Measurements from ENCODE around the gene ABTB1. TPM values are rescaled to one million over a fixed set of nuclear protein-coding genes. Genes with fewer than 3 reads are reported as not detected.

The ABTB1 gene
- total RNA-seq, 1 donor from 2014 or later: 5.8 TPM

DNA sequence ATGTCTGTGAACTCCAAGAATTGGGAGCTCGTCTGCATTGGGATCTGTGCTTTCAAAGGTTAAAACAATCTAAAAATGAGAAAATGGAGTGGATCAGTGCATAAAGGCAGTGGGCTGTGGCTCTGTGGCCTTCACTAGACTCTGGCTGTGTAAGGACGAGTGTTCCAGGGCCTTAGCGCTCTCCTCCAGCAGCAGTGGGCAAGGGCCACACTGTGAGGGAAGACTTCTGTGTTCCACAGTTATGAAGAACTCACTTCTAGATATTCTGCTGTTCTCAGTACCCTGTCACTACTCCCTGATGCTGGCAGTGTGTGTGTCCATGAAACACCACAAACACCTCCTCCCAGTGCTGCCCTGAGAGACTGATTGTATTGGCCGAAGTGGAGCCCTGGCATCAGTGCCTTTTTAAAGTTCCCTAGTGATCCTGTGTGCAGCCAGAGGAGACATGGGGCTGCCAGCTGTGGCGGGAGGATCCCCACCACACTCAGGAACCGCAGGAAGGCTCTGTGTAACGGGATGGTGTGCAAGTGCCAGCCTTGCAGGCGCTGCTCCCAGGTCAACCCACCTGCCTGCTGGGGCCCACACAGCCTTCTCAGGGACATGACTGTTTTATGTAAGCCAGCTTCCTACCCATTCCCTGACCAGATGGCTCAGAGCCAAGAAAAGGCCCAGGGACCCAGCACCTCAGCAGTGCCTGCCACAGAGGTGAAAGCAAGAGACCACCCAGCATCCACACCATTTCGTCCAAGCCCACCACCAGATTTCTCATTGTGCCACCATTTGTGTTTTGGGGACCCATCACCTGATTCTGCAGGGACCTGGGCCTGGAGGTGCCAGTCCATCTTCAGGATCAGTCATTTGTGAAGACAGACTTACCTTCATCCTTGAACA, 40.4 kb downstream of the ABTB1 start:
- H3K27me3 ChIP-seq (ENCODE audit: control insufficient read depth, insufficient read depth, low read length): no peaks in the 10 kb centered on the region
- FAIRE-seq: peak; percentile 72
- H3K36me3 ChIP-seq (ENCODE audit: control insufficient read depth, insufficient read depth, low read length): peaks cover 3% of the 10 kb centered on the region
- TF ChIP-seq CTCF (IDR thresholded peaks at IDR 0.05; ENCODE audit: insufficient read depth, low read length, severe bottlenecking): no peak
- DNase-seq (ENCODE audit: low read depth): no peak
- H3K4me3 ChIP-seq (ENCODE audit: low read depth, low read length): no peak overlapping the region

- DNase-seq (ENCODE audit: low read depth) (no peak), FAIRE-seq (no peak)
- peaks cover 3% of the 10 kb centered on the region for H3K36me3 ChIP-seq (ENCODE audit: control insufficient read depth, insufficient read depth, low read length)
- no peak overlapping the region for H3K4me3 ChIP-seq (ENCODE audit: low read depth, low read length)
- no peak for TF ChIP-seq CTCF (IDR thresholded peaks at IDR 0.05; ENCODE audit: insufficient read depth, low read length, severe bottlenecking)
- H3K27me3 ChIP-seq (ENCODE audit: control insufficient read depth, insufficient read depth, low read length): no peaks in the 10 kb centered on the region
These were observed 41.4 kb downstream of the ABTB1 start for GRCh38 chr3:127714125-127714571.

- Histone ChIP-seq H3K36me3 (ENCODE audit: control insufficient read depth, insufficient read depth, low read length) (peaks cover 1% of the 10 kb centered on the region), H3K4me3 (ENCODE audit: low read depth, low read length) (no peak overlapping the region), H3K27me3 (ENCODE audit: control insufficient read depth, insufficient read depth, low read length) (no peaks in the 10 kb centered on the region)
- TF ChIP-seq CTCF (IDR thresholded peaks at IDR 0.05; ENCODE audit: insufficient read depth, low read length, severe bottlenecking): no peak
- FAIRE-seq: no peak
- DNase-seq (ENCODE audit: low read depth): no peak
These were observed 42.1 kb downstream of the ABTB1 start for GRCh38 chr3:127714866-127715265.

DNA sequence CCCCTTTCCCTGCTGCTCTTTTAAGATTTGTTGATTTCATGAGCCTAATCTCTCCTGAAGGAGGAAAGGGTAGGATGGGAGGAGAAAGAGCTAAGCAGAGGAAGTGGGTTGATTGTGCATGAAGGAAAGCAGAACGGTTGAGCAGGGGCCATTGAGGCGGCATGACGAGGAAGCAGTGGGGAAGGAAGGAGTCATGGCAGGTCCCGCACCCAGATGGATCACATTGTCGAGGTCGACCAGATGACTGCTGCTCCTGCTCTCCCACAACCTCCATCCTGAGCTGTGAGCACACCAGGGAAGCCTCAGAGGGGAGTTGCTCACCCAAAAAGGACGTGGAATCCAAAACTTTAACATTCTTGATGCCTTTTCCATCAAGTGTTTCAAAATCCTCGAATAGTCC, 42.8 kb downstream of the ABTB1 start:
- FAIRE-seq (no peak), DNase-seq (ENCODE audit: low read depth) (no peak)
- Histone ChIP-seq H3K4me3 (ENCODE audit: low read depth, low read length) (no peak overlapping the region), H3K36me3 (ENCODE audit: control insufficient read depth, insufficient read depth, low read length) (peaks cover 2% of the 10 kb centered on the region), H3K27me3 (ENCODE audit: control insufficient read depth, insufficient read depth, low read length) (no peaks in the 10 kb centered on the region)
- TF ChIP-seq CTCF (IDR thresholded peaks at IDR 0.05; ENCODE audit: insufficient read depth, low read length, severe bottlenecking): no peak

GRCh38 chr3:127716384-127716783, 43.6 kb downstream of the ABTB1 start:
- Histone ChIP-seq H3K4me3 (ENCODE audit: low read depth, low read length) (no peak overlapping the region), H3K27me3 (ENCODE audit: control insufficient read depth, insufficient read depth, low read length) (no peaks in the 10 kb centered on the region), H3K36me3 (ENCODE audit: control insufficient read depth, insufficient read depth, low read length) (peaks cover 4% of the 10 kb centered on the region)
- TF ChIP-seq CTCF (IDR thresholded peaks at IDR 0.05; ENCODE audit: insufficient read depth, low read length, severe bottlenecking): no peak
- DNase-seq (ENCODE audit: low read depth) (no peak), FAIRE-seq (peak; percentile 83)
